ENCODE data around the gene CFAP299. TPM values are rescaled to one million over a fixed set of nuclear protein-coding genes. Genes with fewer than 3 reads are reported as not detected.

Gene CFAP299
- total RNA-seq, 1 experiment from 2014 or later, result not detected

DNA sequence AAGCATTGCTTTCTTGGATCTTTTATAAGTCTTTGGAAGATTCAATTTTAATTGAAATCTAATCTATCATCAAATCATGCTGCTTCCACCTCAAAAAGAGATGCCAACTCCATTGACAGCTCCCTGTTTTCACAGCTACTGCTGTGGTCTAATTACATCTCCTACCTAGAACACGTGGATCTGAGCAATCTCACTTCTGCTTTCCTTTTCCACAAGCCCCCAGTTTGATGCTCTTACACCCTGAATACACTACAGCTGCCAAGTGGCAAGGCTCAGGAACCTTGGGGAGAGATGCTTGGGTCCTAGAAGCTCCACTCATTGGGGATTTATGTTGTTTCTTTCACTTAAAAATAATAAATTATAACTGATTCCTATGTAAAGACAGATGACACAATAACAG is 172.0 kb downstream of the CFAP299 start:
- BruUV-seq (replicated peaks), result no TSS peak
- DNase-seq (ENCODE audit: low spot score), result no peak
- intact Hi-C loops (cut with micrococcal nuclease; ENCODE audit: unreplicated experiment), result no loop called here
- Histone ChIP-seq H3K27ac (ENCODE audit: low read depth, low read length, poor library complexity, severe bottlenecking) (no peak overlapping the region), H3K4me1 (ENCODE audit: insufficient read depth, low read length, poor library complexity, severe bottlenecking) (no peaks in the 10 kb centered on the region), H3K4me3 (ENCODE audit: low read depth, low read length, poor library complexity, severe bottlenecking) (no peak overlapping the region), H3K27me3 (replicated peaks; ENCODE audit: insufficient read depth, low read depth, low read length, poor library complexity) (no peaks in the 10 kb centered on the region), H3K36me3 (ENCODE audit: insufficient read depth, low read length, poor library complexity, severe bottlenecking) (no peaks in the 10 kb centered on the region), H3K9me3 (ENCODE audit: low read depth, low read length, poor library complexity, severe bottlenecking) (no peaks in the 10 kb centered on the region)
- ChIA-PET CTCF (no interaction called here), POLR2A (ENCODE audit: low non-redundant PET) (no interaction called here)
- TF ChIP-seq, protein P1, sequence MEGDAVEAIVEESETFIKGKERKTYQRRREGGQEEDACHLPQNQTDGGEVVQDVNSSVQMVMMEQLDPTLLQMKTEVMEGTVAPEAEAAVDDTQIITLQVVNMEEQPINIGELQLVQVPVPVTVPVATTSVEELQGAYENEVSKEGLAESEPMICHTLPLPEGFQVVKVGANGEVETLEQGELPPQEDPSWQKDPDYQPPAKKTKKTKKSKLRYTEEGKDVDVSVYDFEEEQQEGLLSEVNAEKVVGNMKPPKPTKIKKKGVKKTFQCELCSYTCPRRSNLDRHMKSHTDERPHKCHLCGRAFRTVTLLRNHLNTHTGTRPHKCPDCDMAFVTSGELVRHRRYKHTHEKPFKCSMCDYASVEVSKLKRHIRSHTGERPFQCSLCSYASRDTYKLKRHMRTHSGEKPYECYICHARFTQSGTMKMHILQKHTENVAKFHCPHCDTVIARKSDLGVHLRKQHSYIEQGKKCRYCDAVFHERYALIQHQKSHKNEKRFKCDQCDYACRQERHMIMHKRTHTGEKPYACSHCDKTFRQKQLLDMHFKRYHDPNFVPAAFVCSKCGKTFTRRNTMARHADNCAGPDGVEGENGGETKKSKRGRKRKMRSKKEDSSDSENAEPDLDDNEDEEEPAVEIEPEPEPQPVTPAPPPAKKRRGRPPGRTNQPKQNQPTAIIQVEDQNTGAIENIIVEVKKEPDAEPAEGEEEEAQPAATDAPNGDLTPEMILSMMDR (conservative IDR thresholded peaks at IDR 0.05; ENCODE audit: low read depth, low read length), result no peak

DNA sequence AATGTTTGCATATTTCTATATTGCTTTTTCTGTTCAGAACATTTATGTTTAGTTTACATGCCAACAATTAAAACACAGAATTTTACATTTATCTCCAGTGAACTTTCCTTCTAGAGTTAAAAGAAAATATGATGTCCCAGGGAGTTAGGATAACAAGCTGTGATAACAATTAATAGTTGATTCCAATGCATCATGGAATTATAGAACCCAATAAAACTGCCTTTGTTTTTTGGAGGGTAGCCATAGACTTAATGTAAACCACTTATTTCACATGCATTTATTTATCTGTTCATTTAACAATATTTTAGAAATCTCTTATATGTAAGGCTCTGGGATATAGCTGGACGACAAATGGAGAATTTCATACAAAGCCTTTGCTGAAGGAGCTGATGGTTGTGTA is 180.0 kb downstream of the CFAP299 start:
- Histone ChIP-seq H3K27me3 (replicated peaks; ENCODE audit: insufficient read depth, low read depth, low read length, poor library complexity) (no peaks in the 10 kb centered on the region), H3K9me3 (ENCODE audit: low read depth, low read length, poor library complexity, severe bottlenecking) (no peaks in the 10 kb centered on the region), H3K27ac (ENCODE audit: low read depth, low read length, poor library complexity, severe bottlenecking) (no peak overlapping the region), H3K4me3 (ENCODE audit: low read depth, low read length, poor library complexity, severe bottlenecking) (no peak overlapping the region), H3K36me3 (ENCODE audit: insufficient read depth, low read length, poor library complexity, severe bottlenecking) (no peaks in the 10 kb centered on the region), H3K4me1 (ENCODE audit: insufficient read depth, low read length, poor library complexity, severe bottlenecking) (no peaks in the 10 kb centered on the region)
- POLR2A ChIA-PET (ENCODE audit: low non-redundant PET), result no interaction called here
- CTCF ChIA-PET, result no interaction called here
- TF ChIP-seq, protein P1 (conservative IDR thresholded peaks at IDR 0.05; ENCODE audit: low read depth, low read length), result no peak
- no peak for TF ChIP-seq EZH2 (IDR thresholded peaks at IDR 0.05; ENCODE audit: borderline replicate concordance, low read depth, low read length, poor library complexity, severe bottlenecking)
- intact Hi-C loops (cut with micrococcal nuclease; ENCODE audit: unreplicated experiment), result no loop called here
- no peak for DNase-seq (ENCODE audit: low spot score)
- BruUV-seq (replicated peaks), result no TSS peak

DNA sequence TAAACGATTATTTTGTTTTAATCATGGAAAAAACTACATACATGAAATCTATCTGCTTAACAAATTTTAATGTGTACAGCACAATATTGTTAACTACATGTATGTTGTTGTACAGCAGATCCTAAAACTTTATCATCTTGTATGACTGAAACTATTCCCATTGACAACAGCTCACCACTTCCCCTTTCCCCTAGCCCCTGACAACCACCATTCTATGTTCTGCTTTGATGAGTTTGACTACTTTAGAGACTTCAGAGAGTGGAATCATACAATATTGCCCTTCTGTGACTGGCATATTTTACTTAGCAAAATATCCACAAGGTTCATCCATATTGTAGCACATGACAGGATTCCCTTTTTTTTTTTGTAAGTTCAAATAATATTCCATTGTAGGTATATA is 185.9 kb downstream of the CFAP299 start:
- Histone ChIP-seq H3K27me3 (replicated peaks; ENCODE audit: insufficient read depth, low read depth, low read length, poor library complexity) (no peaks in the 10 kb centered on the region), H3K9me3 (ENCODE audit: low read depth, low read length, poor library complexity, severe bottlenecking) (no peaks in the 10 kb centered on the region), H3K4me3 (ENCODE audit: low read depth, low read length, poor library complexity, severe bottlenecking) (no peak overlapping the region), H3K4me1 (ENCODE audit: insufficient read depth, low read length, poor library complexity, severe bottlenecking) (no peaks in the 10 kb centered on the region), H3K36me3 (ENCODE audit: insufficient read depth, low read length, poor library complexity, severe bottlenecking) (no peaks in the 10 kb centered on the region), H3K27ac (ENCODE audit: low read depth, low read length, poor library complexity, severe bottlenecking) (no peak overlapping the region)
- no TSS peak for BruUV-seq (replicated peaks)
- CTCF ChIA-PET, result no interaction called here
- no peak for TF ChIP-seq EZH2 (IDR thresholded peaks at IDR 0.05; ENCODE audit: borderline replicate concordance, low read depth, low read length, poor library complexity, severe bottlenecking)
- TF ChIP-seq, protein P1 (conservative IDR thresholded peaks at IDR 0.05; ENCODE audit: low read depth, low read length), result no peak
- DNase-seq (ENCODE audit: low spot score), result no peak
- POLR2A ChIA-PET (ENCODE audit: low non-redundant PET), result no interaction called here
- intact Hi-C loops (cut with micrococcal nuclease; ENCODE audit: unreplicated experiment), result no loop called here
